Urothelium cell line (cell line): ENCODE data around the gene PPDPF.

Experiments used
- DNase-seq: peaks from one replicate; pipeline ENCODE4 v3.0.0; 2011; ENCODE audit warnings: low spot score, mixed read lengths
- FAIRE-seq: peaks from 2 replicates; lab custom pipeline; 2011; peaks lifted over from hg19 to GRCh38; lab: Jason Lieb, UNC

The PPDPF gene

GRCh38 chr20:63519668-63520503 lies 679 bp upstream of the PPDPF start:
- FAIRE-seq (peak; percentile 97), DNase-seq (peak; percentile 92)

- FAIRE-seq: peak; percentile 76
- DNase-seq: peak; percentile 86
Observed at GRCh38 chr20:63520934-63521601, 503 bp downstream of the PPDPF start.

- FAIRE-seq (no peak), DNase-seq (no peak)
Observed at GRCh38 chr20:63521602-63522001, 1.0 kb downstream of the PPDPF start.

DNA sequence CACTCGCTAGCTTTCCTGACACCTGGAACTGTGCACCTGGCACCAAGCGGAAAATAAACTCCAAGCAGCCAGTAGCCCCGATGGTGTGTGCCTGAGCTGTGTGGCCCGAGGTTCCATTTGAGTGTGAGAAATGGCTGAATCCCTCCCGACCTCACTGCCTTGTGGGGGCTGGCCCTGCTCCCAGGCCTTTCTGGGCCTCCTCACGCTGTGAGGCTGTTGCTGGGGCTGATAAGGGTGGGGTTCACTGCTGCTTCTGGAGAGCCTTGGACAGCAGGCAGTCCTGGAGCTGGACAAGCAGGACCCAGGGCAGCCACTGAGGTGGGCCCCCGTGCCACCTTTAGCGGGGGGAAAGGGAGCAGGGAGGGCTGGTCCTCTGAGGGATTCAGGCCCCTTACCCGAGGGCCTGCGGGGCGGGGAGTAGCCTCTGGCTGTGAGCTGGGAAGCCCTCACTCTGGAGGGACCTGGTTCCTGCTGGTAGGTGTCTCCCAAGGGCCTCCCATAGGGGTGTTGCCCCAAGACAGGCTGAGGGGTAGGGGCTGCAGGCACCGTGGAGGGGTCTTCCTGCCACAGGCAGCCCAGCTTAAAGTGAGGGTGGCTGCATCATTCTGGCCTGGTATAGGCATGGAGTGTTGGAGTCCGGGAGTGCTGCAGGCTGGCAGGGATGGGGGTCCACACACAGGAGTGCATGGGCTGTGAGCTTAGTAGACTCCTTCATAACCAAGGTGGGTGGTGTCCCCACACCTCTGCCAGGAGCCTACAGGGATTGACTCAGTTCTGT lies 1.7 kb downstream of the PPDPF start:
- DNase-seq: no peak
- FAIRE-seq: no peak

DNA sequence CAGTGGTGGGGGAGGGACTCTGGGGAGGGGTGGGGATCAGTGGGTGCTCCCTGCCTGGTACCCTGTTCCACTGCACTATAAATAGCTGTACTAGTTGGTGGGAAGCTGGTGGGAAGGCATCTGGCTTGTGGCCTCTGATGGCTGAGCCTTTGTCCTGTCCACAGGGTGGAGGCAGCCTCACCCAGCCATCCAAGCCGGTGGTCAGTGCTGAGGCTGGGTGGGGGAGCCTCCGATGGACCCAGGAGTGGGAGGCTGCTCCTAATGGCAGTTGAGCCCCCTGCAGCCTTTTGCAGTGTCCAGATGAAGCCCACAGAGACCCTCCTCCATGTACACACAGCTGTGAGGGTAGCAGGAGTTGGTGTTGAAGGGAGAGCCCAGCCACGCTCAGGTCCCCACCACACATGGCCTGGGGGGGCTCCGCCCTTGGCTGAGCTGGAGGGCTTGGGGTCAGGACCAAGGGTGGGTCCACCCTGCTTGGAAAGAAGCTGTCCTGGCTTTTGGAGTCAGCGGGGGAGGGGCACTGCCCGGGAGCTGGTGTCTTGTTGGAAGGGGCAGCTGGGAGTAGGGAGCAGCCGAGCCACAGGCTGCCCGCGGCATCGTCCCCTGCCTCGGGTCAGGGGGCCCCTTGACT lies 2.5 kb downstream of the PPDPF start:
- FAIRE-seq (no peak), DNase-seq (no peak)

- FAIRE-seq (no peak), DNase-seq (no peak)
Observed at GRCh38 chr20:63525185-63525584, 4.6 kb downstream of the PPDPF start.

DNA sequence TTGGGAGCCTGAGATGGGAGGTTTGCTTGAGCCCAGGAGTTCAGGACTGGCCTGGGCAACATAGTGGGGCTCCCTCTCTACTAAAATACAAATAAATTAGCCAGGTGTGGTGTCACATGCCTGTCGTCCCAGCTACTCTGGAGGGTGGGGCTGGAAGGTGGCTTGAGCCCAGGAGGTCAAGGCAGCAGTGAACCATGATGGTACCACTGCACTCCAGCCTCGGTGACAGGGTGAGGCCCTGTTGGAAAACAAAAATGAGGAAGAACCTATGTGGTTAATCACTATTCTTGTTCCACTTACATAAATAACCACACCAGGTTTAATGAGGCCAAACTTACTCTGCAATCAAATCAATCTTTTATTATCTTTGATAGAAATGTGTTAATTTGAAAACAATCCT lies 5.4 kb downstream of the PPDPF start:
- DNase-seq (no peak), FAIRE-seq (no peak)

GRCh38 chr20:63527184-63527583 lies 6.6 kb downstream of the PPDPF start:
- FAIRE-seq (no peak), DNase-seq (no peak)

DNA sequence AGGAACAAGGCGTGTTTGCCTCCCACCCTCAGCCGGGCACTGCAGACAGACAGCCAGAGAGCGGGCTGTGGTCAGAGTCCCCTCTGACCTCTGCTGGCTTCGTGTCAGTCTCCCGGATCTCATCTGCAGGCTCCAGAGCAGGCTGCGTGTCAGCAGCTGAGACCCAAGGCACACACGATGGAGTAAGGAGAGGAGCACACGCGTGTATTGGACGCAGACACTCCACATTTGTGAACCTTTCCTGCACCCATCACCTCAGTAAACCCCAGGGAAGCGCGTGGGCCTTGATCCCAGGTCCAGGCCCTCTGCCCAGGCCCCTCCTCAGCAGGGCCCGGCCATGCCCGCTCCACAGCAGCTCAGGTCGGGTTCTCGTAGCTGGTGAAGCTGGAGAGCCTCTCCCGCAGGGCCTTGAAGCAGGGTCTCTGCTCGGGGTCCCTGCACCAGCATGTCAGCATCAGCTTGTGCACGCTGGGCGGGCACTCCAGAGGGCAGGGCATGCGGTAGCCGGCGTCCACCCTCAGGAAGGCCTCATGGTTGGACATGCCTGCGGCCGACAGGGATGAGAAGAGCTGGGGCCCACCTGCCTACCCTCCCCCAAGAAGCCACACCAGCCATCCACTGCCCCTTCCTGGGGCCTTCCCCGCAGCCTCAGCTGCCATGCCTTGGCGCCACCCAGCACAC lies 8.8 kb downstream of the PPDPF start:
- no peak for FAIRE-seq
- no peak for DNase-seq

GRCh38 chr20:63529861-63530787 lies 9.6 kb downstream of the PPDPF start:
- no peak for FAIRE-seq

GRCh38 chr20:63530788-63531160 lies 10.2 kb downstream of the PPDPF start:
- FAIRE-seq (no peak), DNase-seq (no peak)

More at GRCh38 chr20:63529861-63530787, 9.6 kb downstream of the PPDPF start:
- no peak for DNase-seq

- FAIRE-seq (peak; percentile 99), DNase-seq (no peak)
Observed at GRCh38 chr20:63531686-63532448, 11.3 kb downstream of the PPDPF start.

- FAIRE-seq (no peak), DNase-seq (no peak)
Observed at GRCh38 chr20:63532449-63532971, 11.9 kb downstream of the PPDPF start.

DNA sequence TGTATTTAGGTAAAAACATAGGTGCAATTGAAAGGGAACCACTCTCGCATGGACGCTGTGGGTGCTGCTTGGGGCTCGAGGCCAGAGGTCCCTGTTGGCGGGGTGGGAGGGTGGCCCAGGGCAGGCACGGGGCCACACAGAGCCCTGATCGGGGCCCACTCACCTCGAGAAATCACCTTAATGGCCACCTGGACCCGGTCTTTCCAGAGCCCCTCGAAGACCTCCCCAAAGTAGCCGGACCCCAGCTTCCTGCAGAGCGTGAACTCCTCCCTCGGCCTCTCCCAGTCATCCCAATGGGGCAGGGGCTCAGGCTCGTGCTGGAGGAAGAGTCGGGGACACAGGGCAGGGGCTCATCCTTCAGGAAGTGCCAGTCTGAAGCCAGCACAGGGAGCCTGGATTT lies 12.8 kb downstream of the PPDPF start:
- DNase-seq: no peak
- no peak for FAIRE-seq

DNA sequence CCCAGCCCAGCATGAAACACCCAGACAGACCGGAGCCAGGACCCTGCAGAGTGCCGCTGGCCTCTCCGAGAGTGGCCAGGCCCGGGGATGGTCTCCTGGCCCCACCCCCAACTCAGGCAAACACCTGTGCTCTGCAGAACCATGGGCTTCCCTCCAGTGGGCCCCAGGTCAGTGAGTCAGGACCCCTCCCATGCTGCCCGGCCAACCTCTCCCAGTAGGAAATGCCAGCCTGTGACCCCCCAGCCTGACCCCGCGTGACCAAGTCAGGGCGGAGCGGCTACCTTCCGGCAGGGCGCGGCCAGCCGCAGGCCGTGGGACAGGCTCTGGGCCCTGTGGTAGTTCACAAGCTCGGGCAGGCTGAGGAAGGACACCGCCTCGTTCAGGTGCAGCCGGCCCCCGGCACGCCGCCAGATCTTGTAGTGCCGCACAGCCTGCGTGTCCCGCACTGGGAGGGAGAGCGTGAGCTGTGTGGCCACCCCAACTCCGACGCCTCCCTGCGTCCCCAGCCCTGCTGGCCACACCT lies 13.4 kb downstream of the PPDPF start:
- DNase-seq (no peak), FAIRE-seq (no peak)

DNA sequence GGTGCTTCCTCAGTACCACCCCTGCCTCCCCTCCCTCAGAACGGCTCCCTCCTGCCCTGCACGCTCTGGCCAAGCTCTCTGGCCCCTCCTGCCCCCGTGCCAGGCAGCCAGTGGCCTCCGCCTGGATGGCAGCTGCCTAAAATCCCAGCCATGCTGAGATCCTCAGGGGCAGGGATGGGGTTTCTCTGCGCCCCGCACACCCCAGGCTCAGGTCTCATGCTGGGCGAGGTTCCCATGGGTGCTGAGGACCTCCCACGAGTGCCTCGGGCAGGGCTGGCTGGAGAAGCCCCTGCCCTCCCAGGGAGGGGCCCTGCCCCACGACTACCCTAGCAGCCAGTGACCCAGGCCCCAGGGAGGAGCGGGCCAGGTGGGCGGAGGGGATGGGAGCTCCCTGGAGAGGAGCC lies 13.9 kb downstream of the PPDPF start:
- DNase-seq (no peak), FAIRE-seq (no peak)

GRCh38 chr20:63534831-63535651 lies 14.5 kb downstream of the PPDPF start:
- FAIRE-seq: no peak

More at GRCh38 chr20:63534831-63535651, 14.5 kb downstream of the PPDPF start:
- no peak for DNase-seq
